Stimulated activated CD4-positive, alpha-beta T cell treated with anti-CD3 and anti-CD28 coated beads, Interleukin-12 subunit alpha, Interleukin-12 subunit beta, amount 100 ng/mL, for 24 hours (primary cell): ENCODE data around the gene ELP5.

Experiments
- DNase-seq, 2 experiments: peaks; one replicate each; pipeline ENCODE4 v3.0.0-alpha.2; 2020; ENCODE audit warnings: low read depth in 2 of 2

Gene ELP5

DNA sequence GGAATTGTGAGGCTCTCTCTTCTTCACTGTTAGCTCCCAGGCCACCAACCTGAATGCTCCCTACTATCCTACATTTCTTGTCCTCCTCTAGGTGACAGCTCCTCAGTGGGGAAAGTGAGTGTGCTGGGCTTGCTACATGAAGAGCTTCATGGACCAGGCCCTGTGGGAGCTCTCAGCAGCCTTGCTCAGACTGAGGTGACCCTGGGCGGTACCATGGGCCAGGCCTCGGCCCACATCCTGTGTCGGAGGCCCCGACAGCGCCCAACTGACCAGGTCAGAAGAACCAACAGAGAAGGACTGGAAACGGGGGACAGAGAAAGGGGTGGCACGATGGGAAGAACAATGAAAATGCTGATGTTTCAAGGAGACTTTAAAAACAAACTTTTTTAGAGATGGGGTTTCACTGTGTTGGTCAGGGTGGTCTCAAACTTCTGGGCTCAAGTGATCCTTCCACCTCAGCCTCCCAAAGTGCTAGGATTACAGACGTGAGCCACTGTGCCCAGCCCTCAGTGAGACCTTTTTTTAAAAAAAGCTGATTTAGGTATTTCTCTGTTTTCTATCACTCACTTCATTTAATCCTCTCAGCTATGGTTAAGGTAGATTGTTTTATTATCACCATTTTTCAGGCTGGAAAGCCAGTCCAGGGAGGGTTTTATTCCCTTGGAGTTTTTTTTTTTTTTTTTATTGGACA, 4.9 kb downstream of the ELP5 start:
- no peak for DNase-seq

DNA sequence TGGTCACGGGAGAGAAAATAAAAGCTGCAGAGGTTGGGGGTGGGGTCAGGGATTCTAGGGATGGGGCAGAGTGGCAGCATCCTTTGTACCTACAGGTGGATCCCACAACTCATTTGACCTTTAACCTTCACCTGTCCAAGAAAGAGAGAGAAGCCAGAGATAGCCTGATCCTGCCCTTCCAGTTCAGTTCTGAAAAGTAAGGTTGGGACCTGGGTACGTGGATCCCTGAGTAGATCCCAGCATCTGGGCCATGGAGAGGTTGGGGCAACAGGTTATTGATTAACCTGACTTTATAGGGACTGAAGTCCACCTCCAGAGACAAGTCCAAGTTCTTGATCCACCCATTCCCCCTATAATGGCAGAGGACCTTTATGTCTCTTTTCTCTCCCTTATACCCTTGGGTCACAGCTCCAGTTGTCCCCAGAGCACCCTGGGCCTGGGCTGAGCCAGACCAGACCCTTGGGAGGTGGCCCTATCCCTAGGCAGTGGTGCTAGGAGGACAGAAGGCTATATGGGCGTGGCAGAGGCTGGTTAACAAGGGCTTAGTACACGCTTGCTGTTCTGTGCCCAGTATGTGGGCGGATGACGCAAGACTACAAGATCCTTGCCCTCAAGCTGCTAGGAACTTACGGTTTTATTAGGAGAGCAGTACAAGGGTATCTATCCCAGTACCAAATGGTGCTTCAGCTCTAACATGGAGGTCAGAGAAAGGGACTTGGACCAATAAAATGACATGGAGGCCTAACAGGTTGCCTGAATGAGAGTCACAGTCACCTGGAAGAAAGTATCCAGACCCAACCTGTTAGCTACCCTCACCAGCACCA, 6.9 kb downstream of the ELP5 start:
- DNase-seq: no peak

- no peak for DNase-seq
Observed at GRCh38 chr17:7259555-7259889, 7.5 kb downstream of the ELP5 start.

GRCh38 chr17:7260151-7260550, 8.1 kb downstream of the ELP5 start:
- no peak for DNase-seq

DNA sequence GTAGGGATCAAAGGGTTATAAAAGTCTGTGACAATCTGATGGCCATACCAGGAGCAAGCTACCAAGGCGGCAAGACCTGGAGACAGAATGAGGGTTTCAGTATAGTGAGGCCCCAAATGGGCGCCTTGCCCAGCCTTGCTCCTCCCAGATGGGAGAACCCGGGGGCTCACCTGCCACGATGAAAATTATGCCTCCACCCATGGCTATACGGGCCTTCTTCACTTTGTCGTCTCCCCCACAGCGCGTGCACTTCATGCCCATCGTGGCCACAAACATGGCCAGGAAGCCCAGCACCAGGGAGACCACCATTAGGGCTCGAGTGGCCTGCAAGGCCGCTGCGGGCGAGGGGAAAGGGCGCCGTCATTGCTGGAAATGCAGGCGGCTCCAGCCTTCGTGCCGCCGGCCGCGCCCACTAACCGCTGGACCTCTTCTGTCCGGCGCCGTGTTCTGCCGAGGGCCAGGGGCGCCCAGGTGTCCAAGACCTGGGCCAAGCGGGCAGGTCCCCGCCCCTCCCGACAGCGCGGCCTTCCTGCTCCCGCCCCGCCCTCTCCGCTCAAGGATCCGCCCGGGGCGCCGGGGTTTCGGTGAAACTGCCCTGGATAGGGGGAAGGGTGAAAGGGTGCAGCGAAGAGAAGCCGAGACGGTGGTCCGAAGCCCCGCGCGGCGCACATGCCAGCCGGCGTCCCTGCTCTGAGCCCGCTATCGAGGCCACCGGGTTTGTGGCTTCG, 8.8 kb downstream of the ELP5 start:
- peak in 1 of 2 experiments; percentile 35 for DNase-seq

GRCh38 chr17:7261379-7262191, 9.6 kb downstream of the ELP5 start:
- no peak for DNase-seq

DNA sequence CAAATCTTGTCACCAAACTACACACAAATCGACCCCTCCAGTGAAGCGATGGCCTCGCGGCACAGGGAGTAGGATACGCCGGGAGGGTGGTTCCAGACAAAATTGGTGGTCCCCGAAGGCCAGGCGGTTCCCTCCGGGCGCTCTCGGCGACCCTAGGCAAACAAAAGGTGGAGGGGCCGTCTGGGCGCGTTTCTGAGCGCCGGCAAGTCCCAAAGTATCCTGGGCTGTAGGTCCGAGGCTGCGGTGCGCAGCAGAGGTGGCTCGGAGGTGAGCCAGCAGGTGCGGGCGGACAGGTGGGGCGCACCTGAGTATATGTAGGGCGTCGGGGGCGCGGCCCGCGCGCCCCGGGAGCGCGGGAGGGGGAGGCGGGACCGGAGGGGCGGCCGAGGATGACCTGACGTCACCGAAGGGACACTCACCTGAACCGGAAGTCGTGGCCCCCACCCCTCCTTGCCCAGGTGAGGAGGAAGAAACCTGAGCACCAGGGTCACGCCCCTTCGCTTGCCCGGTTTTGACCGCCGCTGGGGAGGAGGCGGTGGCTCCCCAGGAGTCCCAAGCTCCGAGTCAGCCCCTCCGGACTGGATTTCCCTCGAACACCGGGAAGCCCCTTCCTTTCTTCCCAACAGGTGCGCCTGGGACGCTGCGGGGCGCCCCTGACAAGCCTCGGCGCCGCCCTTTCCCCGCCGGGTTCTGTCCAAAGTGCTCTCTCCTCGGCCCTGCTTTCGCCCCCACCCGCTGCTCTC, 10.3 kb downstream of the ELP5 start, which contains the start of gene CLDN7:
Gene CLDN7 (minus strand): TSS at position 287 of the 743 bp plus-strand sequence. CDS start 435 bp downstream, outside the sequence.
- DNase-seq: no peak

DNA sequence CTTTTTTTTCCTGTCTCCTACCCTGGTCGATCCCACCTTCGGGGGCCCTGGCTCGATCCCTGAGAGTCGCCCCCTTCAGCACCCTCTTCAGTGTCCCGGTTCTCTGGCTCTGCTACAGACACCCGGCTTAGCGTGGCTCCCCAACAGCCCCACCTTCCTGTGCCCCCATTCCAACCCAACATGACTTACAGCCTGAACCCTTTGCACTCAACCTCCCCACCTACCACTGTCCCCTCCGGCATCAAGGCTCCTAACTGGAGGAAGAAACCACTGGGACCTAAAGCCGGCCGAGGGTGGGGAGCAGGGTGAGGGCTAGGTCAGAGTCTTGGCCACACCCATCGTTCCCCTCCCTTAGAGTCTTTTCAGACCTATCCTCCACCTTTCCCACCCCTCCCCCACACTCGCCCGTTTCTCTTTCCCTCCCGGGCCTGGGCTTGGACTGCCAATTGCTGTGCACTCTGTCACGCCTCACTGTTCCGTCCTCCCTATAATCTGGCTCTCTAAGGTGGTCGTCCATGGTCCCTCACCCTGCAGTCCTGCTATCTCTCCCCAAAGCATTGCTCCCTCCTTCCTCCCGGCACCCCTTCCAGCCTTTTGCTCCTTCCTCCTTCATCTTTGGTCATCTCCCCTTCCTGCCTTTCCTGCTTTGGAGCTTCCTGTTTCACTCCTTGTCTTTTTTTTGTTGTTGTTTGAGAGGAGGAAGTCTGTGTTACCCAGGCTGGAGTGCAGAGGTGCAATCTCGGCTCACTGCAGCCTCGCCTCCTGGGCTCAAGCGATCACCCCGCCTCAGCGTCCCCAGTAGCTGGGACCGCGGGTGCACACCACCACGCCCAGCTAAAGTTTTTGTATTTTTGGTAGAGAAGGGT, 11.2 kb downstream of the ELP5 start:
- no peak for DNase-seq

- DNase-seq: no peak
Observed at GRCh38 chr17:7263801-7264078, 11.7 kb downstream of the ELP5 start.

DNA sequence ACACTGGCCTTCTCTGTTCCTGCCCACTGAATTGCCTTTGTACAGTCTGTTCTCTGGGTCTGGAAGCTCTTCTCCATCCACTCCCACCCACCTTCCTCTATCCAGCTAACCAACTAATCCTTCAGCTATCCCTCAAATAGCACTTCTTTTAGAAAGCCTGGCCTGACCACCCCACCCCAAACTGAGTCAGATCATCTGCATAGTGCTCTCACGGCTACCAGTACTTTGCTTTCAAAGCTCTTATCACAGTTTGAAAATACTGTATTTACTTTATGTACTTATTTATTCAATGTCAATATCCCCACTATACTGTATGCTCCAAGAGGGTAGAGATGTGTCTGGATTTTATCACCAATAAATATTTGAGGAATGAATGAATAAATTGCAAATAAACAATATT, 14.8 kb downstream of the ELP5 start:
- DNase-seq: no peak

DNA sequence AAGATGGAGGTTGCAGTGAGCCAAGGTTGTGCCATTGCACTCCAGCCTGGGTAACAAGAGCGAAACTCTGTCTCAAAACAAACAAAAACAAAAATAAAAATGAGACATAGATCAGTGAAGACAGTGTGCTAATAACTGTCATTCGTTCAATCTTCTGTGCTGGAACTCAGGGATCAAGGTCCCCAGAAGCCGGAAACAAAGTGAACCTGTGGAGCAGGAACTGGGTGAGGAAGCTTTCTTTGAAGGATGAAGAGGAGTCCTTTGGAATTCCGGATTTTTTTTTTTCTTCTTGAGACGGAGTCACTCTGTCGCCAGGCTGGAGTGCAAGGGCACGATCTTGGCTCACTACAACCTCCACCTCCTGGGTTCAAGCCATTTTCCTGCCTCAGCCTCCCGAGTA, 27.4 kb downstream of the ELP5 start:
- no peak for DNase-seq

DNA sequence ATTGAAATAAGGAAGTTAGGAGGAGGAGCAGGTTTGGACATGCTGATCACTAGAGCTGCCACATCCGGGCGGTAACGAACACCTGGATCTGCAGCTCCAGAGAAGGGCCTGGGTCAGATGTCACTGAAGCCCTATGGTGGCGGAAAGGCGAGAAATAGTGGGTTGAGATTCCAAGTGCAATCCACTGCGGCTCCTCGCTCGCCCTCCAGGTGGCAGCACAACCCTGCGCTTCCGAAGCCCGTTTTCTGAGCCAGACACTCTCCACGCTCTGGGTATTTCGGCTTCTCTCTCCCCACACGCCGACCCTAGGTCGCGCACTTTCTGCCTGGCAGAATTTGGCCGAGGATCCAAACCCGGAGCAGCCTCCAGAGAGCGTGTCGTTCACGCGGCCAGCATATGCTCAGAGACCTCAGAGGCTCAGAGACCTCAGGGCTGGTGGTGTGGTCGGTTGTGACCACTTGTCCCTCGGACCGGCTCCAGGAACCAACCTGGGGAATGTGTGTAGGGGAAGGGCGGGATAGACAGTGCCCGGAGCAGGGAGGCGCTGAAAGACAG, 28.6 kb downstream of the ELP5 start:
- DNase-seq: peak; percentile 70 to 82

DNA sequence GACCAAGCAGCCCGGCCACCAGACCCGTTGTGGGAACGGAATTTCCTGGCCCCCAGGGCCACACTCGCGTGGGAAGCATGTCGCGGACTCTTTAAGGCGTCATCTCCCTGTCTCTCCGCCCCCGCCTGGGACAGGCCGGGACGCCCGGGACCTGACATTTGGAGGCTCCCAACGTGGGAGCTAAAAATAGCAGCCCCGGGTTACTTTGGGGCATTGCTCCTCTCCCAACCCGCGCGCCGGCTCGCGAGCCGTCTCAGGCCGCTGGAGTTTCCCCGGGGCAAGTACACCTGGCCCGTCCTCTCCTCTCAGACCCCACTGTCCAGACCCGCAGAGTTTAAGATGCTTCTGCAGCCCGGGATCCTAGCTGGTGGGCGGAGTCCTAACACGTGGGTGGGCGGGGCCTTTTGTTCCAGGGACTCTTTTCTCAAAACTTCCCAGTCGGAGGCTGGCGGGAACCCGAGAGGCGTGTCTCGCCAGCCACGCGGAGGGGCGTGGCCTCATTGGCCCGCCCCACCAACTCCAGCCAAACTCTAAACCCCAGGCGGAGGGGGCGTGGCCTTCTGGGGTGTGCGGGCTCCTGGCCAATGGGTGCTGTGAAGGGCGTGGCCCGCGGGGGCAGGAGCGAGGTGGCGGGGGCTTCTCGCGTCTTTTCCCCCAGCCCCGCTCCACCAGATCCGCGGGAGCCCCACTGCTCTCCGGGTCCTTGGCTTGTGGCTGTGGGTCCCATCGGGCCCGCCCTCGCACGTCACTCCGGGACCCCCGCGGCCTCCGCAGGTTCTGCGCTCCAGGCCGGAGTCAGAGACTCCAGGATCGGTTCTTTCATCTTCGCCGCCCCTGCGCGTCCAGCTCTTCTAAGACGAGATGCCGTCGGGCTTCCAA, 29.3 kb downstream of the ELP5 start, which contains the start of gene SLC2A4:
Gene SLC2A4 (plus strand): TSS at position 645 of the 879 bp plus-strand sequence. CDS start 217 bp downstream, at position 862.
- DNase-seq: peak; percentile 82 to 94

DNA sequence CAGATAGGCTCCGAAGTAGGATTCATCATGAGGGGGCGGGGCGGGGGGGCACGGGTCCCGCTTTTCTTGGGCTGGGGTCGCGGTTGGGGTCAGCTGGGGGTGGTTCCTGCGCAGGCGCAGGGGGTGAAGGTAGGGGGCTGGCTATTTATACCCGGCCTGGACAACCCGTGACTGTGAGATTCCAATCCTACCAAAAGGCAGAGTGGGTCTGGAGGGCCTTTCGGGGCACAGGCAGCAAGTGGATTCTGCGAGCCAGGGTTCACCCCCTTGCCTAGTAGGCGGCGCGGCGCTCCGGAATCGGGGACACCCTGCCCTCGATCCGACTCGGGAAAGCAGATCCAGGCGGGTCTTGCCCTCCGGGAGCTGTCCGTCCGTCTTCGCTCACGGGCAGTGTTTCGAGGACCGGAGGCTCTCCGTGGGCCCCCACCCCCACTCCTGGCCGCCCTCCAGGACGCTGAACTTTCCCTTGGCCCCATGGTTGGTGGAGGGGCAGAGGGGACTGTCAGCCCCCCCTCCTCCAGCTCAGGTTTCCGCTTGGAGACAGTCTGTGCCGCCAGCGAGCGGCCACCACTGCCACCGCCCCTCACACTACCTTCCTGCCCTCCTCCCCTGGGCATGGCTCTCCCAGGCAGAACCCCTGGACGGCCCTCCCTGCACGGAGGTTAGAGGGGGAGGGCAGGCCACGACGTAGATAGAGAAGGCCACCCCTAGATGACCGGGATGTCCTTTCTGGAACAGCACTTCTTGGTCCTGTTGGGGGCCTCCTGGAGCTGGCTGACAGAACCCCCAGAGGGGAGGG, 30.1 kb downstream of the ELP5 start:
- no peak for DNase-seq

DNA sequence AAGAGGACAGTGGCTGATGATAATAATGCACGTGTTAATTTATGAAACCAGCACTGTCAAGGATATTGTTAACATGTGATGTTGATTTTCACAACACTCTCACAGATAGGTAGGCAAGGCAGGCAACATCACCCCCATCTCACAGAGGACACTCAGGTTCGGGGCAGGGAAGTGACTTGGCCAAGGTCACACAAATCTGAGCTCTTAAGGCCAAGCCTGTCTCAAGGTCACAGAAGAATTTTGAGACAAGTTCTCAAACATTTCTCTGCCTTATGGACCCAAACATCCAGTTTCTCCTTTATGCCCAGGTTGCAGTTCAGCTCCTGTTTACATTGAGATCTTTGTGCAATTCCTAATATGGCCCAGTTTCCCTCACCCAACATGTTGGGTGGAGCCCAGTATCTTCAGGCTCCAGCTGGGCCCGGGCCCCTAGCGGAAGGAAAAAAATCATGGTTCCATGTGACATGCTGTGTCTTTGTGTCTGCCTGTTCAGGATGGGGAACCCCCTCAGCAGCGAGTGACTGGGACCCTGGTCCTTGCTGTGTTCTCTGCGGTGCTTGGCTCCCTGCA, 30.8 kb downstream of the ELP5 start:
- DNase-seq: no peak

- no peak for DNase-seq
Observed at GRCh38 chr17:7283471-7284216, 31.6 kb downstream of the ELP5 start.

- no peak for DNase-seq
Observed at GRCh38 chr17:7284911-7285310, 32.9 kb downstream of the ELP5 start.
